Endodermal cell (in vitro differentiated cells): ENCODE results near the gene LRFN4. TPM values are rescaled to one million over a fixed set of nuclear protein-coding genes. Genes with fewer than 3 reads are reported as not detected.
A peak's percentile ranks its signal among the peaks of the same experiment; 100 is the strongest.

Experiments used
- DNase-seq: peaks from one replicate; pipeline ENCODE4 v3.0.0-alpha.2; 2017
- H3K27ac ChIP-seq: 2 replicates; pipeline ENCODE4 v1.5.1; 2013; ENCODE audit warnings: mild to moderate bottlenecking, low read depth, low read length, moderate library complexity
- H3K27me3 ChIP-seq: 2 replicates; pipeline ENCODE4 v1.6.1; 2013; ENCODE audit warnings: mild to moderate bottlenecking, low read length, moderate library complexity; ENCODE audit not compliant: insufficient read depth, control insufficient read depth, poor library complexity, severe bottlenecking
- H3K36me3 ChIP-seq: 2 replicates; pipeline ENCODE4 v1.7.0; 2013; ENCODE audit warnings: mild to moderate bottlenecking, low read length, moderate library complexity; ENCODE audit not compliant: control insufficient read depth, insufficient read depth
- H3K4me1 ChIP-seq: one replicate; pipeline ENCODE4 v1.7.0; 2013; ENCODE audit warnings: low read length; ENCODE audit not compliant: control insufficient read depth, insufficient read depth
- H3K4me3 ChIP-seq: 2 replicates; pipeline ENCODE4 v1.5.1; 2013; ENCODE audit warnings: mild to moderate bottlenecking, low read length, moderate library complexity
- H3K9ac ChIP-seq: 2 replicates; pipeline ENCODE4 v1.6.1; 2013; ENCODE audit warnings: mild to moderate bottlenecking, low read length, moderate library complexity; ENCODE audit not compliant: poor library complexity, severe bottlenecking; ENCODE audit errors: extremely low read depth
- H3K9me3 ChIP-seq: 2 replicates; pipeline ENCODE4 v1.6.1; 2013; ENCODE audit warnings: mild to moderate bottlenecking, low read length, moderate library complexity; ENCODE audit not compliant: control insufficient read depth
- H3K27ac Mint-ChIP-seq: 2 replicates; pipeline ENCODE4 v1.8.0; 2020; ENCODE audit warnings: mixed read lengths
- H3K27me3 Mint-ChIP-seq: 2 replicates; pipeline ENCODE4 v1.8.0; 2021; ENCODE audit warnings: mild to moderate bottlenecking, mixed read lengths; ENCODE audit not compliant: insufficient read depth
- H3K36me3 Mint-ChIP-seq: 2 replicates; pipeline ENCODE4 v1.8.0; 2020; ENCODE audit warnings: low read depth, mixed read lengths
- H3K4me1 Mint-ChIP-seq: 2 replicates; pipeline ENCODE4 v1.8.0; 2020; ENCODE audit warnings: mixed read lengths
- H3K4me3 Mint-ChIP-seq: 2 replicates; pipeline ENCODE4 v1.8.0; 2020; ENCODE audit warnings: mild to moderate bottlenecking, moderate library complexity, mixed read lengths
- H3K9me3 Mint-ChIP-seq: 2 replicates; pipeline ENCODE4 v1.8.0; 2020; ENCODE audit warnings: mild to moderate bottlenecking, mixed read lengths
- WGBS, 2 experiments: methylation state at CpG; one replicate each; pipeline versions ENCODE4 v1.1.5 to v1.1.7; 2013; ENCODE audit warnings: missing lambda C conversion rate in 2 of 2, mixed read lengths in 1 of 2; ENCODE audit not compliant: insufficient coverage in 1 of 2, insufficient read length in 1 of 2; 5-methylcytosine and 5-hydroxymethylcytosine counted together
- total RNA-seq, 2 donors: library from RNA; stranded (reverse); fragmentation: NEBNext Ultra II Directional in 1 of 2; extraction: Animal tissue kit (Norgen Biotek cat#: 25700) in 1 of 2; gene quantifications; 2 replicates in 1 of 2; 3 replicates in 1 of 2; pipeline ENCODE4 v1.2.1, GENCODE V29; 2021
- TF ChIP-seq, protein P1 (sequence below): fragments of 200-600 bp; sonication (generic); conservative IDR thresholded peaks from 2 replicates; pipeline ENCODE4 v1.5.0; 2021; ENCODE audit warnings: antibody characterized with exemption, mild to moderate bottlenecking

The LRFN4 gene
- total RNA-seq, 2 donors from 2014 or later, result 23.2 to 26.2 TPM

DNA sequence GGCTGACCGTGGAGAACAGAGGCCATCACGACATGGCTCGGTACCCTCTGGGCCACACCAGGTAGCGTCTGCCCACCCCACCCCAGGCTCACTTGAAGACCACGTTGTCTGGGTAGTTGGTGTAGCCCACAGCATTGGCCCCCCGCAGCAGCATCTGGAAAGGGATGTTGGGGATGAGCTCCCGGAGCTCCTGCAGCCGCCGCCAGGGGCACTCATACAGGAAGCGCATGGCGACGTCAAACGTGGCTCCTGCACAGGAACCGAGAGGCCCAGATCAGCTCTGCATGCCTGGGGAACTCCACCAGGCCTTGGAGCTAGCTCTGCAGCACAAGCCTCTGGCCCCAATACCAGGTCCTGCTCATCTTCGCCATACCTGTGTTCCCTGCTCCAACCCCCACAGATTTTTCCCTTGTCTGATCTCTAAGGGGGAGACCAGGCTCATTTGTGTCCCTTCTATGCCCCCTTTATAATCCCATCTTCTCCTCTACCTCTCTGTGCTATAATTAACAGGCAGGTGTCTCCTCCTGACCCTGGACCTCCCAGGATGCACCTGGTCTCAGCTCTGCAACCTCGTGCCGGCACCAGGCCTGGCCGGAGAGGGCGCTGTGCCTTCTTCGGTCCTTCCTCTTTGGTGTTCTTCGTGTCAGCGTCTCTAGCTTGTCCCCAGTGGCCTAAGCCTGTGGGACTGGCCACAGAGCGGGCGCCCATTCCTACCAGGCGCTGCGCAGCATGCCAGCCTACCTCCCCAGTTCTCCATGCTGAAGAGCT, 5.0 kb upstream of the LRFN4 start:
- 84 to 91% methylated on average over 23 to 26 of the region's 26 CpGs for WGBS, 2 experiments
- Mint-ChIP-seq H3K9me3 (no peaks in the 10 kb centered on the region), H3K27ac (peak overlapping the region; percentile 48), H3K36me3 (peaks cover 4% of the 10 kb centered on the region), H3K4me1 (peaks cover 4% of the 10 kb centered on the region), H3K4me3 (no peak overlapping the region), H3K27me3 (no peaks in the 10 kb centered on the region)
- Histone ChIP-seq H3K4me3 (no peak overlapping the region), H3K9me3 (no peaks in the 10 kb centered on the region), H3K9ac (no peak overlapping the region), H3K27me3 (no peaks in the 10 kb centered on the region), H3K27ac (no peak overlapping the region), H3K4me1 (no peaks in the 10 kb centered on the region), H3K36me3 (peaks cover 2% of the 10 kb centered on the region)
- TF ChIP-seq, protein P1, sequence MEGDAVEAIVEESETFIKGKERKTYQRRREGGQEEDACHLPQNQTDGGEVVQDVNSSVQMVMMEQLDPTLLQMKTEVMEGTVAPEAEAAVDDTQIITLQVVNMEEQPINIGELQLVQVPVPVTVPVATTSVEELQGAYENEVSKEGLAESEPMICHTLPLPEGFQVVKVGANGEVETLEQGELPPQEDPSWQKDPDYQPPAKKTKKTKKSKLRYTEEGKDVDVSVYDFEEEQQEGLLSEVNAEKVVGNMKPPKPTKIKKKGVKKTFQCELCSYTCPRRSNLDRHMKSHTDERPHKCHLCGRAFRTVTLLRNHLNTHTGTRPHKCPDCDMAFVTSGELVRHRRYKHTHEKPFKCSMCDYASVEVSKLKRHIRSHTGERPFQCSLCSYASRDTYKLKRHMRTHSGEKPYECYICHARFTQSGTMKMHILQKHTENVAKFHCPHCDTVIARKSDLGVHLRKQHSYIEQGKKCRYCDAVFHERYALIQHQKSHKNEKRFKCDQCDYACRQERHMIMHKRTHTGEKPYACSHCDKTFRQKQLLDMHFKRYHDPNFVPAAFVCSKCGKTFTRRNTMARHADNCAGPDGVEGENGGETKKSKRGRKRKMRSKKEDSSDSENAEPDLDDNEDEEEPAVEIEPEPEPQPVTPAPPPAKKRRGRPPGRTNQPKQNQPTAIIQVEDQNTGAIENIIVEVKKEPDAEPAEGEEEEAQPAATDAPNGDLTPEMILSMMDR, result peak; percentile 78
- DNase-seq, result peak; percentile 88

DNA sequence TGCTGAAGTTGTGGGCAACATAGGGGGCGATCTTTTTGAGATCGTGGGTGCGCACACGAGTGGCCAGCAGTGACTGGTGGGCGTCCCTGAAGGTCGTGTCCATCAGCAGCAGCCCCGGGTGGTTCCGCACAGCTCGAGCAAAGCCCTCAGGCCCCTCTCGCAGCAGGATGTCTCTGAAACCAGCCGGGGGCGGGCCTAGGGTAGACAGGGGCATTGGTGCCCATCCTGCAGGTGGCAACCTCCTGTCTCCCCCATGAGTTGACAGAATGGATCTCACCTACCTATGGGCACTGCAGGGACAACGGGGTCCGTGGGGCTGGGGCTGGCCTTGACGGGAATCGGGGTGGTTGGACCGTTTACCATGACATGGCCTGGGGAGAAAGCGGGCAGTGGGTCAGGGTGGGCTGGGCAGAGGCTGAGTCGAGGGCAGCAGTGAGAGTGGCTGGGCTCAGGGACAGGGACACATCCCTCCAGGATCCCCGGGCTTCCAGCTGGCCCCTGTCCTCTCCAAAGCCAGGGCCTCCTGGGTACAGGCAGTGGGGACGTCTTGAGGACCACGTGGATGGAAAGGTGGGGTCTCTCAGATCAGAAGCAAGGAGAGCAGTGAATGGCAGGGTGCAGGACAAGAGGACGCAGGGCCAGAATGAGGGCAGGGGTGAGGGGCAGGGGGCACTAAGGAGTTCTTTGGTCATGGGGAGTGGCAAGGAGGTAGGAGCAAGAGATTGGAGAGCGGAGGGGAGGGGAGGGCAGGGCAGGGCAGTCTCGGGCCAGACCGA, 4.2 kb upstream of the LRFN4 start:
- no peak overlapping the region for H3K27ac ChIP-seq
- Mint-ChIP-seq H3K36me3 (peaks cover 4% of the 10 kb centered on the region), H3K9me3 (no peaks in the 10 kb centered on the region), H3K27me3 (no peaks in the 10 kb centered on the region), H3K27ac (no peak overlapping the region), H3K4me3 (no peak overlapping the region), H3K4me1 (peaks cover 4% of the 10 kb centered on the region)
- H3K36me3 ChIP-seq, result no peaks in the 10 kb centered on the region
- peak; percentile 31 for DNase-seq
- no peaks in the 10 kb centered on the region for H3K27me3 ChIP-seq
- no peaks in the 10 kb centered on the region for H3K4me1 ChIP-seq
- no peak overlapping the region for H3K4me3 ChIP-seq
- H3K9me3 ChIP-seq, result no peaks in the 10 kb centered on the region
- 91 to 94% methylated on average over 25 to 26 of the region's 26 CpGs for WGBS, 2 experiments
- H3K9ac ChIP-seq, result no peak overlapping the region
- TF ChIP-seq, protein P1, result peak; percentile 22

DNA sequence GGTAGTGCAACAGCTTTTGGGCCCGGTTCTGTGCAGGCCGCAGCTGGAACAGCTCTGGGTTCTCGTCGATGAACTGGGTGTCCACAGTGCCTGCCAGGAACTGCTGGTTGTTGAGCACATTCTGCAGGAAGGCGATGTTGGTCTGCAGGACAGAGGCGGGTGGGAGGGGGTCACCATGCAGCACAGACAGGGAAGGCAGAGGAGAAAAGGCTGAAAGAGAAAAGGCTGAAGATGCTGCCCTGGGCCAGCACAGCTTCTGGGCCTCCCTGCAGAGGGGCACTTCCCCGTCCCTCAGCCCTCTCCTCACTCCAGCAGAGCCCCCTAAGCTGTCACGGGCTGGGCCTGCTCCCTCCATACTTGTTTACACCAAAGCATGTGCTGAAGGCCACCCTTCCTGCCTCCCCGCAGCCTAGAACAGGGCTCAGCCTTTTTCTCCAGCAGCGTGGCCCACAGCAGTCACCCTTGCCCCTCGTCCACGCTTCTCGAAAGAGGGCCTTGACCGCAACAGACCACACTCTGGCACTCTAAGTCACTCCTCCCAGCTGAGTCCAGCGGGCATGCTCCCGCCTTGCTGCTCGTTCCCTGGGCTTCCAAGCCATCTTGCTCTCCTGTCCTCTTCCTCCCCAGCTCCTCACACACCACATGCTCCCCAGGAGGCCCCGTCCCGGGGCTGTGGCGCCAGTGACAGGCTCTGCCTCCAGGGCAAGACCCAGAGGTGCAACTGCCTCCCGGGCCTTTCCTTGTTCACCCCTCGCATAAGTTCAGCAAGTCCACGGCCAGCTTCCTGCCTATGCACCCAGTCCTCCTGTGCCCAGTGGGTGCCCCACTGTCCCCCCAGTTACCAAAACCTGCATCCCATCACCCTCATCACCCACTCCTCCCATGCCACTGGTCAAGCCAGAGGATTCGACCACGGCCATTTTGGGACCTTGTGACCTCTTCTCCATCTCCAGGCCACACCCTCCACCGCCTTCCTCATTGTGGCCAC, 3.3 kb upstream of the LRFN4 start:
- H3K9me3 Mint-ChIP-seq, result no peaks in the 10 kb centered on the region
- H3K27me3 ChIP-seq, result no peaks in the 10 kb centered on the region
- H3K27ac ChIP-seq, result no peak overlapping the region
- peaks cover 4% of the 10 kb centered on the region for H3K4me1 Mint-ChIP-seq
- no peaks in the 10 kb centered on the region for H3K36me3 Mint-ChIP-seq
- no peak overlapping the region for H3K9ac ChIP-seq
- no peaks in the 10 kb centered on the region for H3K36me3 ChIP-seq
- no peaks in the 10 kb centered on the region for H3K4me1 ChIP-seq
- no peak overlapping the region for H3K4me3 Mint-ChIP-seq
- no peaks in the 10 kb centered on the region for H3K9me3 ChIP-seq
- no peaks in the 10 kb centered on the region for H3K27me3 Mint-ChIP-seq
- no peak overlapping the region for H3K27ac Mint-ChIP-seq
- TF ChIP-seq, protein P1, result no peak
- WGBS, 2 experiments, result 91 to 92% methylated on average over 20 to 26 of the region's 26 CpGs
- DNase-seq, result peak; percentile 46
- H3K4me3 ChIP-seq, result no peak overlapping the region
